Measurements from ENCODE around the gene SLC49A3. TPM values are rescaled to one million over a fixed set of nuclear protein-coding genes. Genes with fewer than 3 reads are reported as not detected.

Gene SLC49A3
- polyA plus RNA-seq, 1 donor (not counting 4 experiments of a cell fraction or from before 2014, with no cell fraction given): 0.04 TPM

DNA sequence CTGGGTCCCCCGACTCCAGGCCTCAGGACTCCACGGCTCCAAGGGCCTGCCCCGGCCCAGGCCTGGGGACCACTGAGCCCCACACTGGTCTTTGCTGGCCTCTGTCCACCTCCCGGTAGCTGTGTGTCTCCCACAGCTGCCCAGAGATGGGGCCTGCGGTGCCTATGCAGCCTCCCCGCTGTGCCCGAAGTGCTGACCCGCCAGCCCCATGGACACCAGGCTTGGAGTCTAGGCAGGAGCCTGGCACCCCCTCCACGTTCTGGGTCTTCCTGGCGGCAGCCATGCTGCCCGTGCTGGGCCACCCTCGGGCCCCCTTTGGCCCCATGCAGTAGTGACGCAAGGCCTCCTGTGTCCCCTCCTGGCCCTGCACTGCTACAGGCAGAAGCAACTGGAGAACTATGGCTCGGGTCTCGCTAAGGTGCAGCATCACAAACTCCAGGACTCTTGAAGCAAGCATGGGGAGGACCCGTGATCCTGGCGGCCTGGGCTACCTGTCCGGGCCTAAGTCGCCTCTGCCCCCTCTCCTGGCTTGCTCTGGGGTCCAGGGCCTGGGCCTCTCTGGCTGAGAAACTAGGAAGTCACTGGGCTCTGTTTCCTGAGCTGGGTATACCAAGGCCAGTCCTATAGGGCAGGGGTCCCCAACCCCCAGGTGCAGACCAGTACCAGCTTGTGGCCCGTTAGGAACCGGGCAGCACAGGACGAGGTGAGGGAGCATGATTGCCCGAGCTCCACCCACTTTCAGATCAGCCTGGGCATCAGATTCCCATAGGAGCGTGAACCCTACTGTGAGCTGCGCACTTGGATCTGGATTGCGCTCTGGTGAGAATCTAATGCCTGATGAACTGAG, 13.7 kb downstream of the SLC49A3 start:
- H3K79me2 ChIP-seq (ENCODE audit: control insufficient read depth, insufficient read depth, low read length): peaks cover 21% of the 10 kb centered on the region
- no peak for TF ChIP-seq EZH2 (IDR thresholded peaks at IDR 0.05; ENCODE audit: low read length)
- TF ChIP-seq, protein P1, sequence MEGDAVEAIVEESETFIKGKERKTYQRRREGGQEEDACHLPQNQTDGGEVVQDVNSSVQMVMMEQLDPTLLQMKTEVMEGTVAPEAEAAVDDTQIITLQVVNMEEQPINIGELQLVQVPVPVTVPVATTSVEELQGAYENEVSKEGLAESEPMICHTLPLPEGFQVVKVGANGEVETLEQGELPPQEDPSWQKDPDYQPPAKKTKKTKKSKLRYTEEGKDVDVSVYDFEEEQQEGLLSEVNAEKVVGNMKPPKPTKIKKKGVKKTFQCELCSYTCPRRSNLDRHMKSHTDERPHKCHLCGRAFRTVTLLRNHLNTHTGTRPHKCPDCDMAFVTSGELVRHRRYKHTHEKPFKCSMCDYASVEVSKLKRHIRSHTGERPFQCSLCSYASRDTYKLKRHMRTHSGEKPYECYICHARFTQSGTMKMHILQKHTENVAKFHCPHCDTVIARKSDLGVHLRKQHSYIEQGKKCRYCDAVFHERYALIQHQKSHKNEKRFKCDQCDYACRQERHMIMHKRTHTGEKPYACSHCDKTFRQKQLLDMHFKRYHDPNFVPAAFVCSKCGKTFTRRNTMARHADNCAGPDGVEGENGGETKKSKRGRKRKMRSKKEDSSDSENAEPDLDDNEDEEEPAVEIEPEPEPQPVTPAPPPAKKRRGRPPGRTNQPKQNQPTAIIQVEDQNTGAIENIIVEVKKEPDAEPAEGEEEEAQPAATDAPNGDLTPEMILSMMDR (optimal IDR thresholded peaks at IDR 0.05 in 1 of 3, IDR thresholded peaks at IDR 0.05 in 1 of 3, conservative IDR thresholded peaks at IDR 0.05 in 1 of 3; ENCODE audit: extremely low read depth in 1 of 3, insufficient read depth in 2 of 3, low read length in 3 of 3): no peak
- peaks cover 12 to 16% of the 10 kb centered on the region in 2 experiments for H3K36me3 ChIP-seq (ENCODE audit: control insufficient read depth in 2 of 2, extremely low read depth in 1 of 2, insufficient read depth in 2 of 2, low read length in 2 of 2)
- no peaks in the 10 kb centered on the region for H3K9me3 ChIP-seq (ENCODE audit: control insufficient read depth, low read depth, low read length)
- H3K9ac ChIP-seq (ENCODE audit: control insufficient read depth, extremely low read depth, insufficient read depth, low read length): peak overlapping the region; percentile 98
- H3K4me3 ChIP-seq (ENCODE audit: control insufficient read depth in 2 of 3, extremely low read depth in 1 of 3, insufficient read depth in 2 of 3, low read depth in 1 of 3, low read length in 3 of 3): peak overlapping the region; percentile 83 to 94 (median 86)
- H3K9me1 ChIP-seq (ENCODE audit: control insufficient read depth, extremely low read depth, insufficient read depth, low read length): no peaks in the 10 kb centered on the region
- dilution Hi-C loops (cut with MboI; ENCODE audit: extremely low pct_ligation_motif_present, low sequenced_read_pairs): no loop called here
- DNase-seq (ENCODE audit: low read depth, low spot score) (no peak), FAIRE-seq (no peak)
- peak overlapping the region; percentile 91 for H3K4me2 ChIP-seq (ENCODE audit: control insufficient read depth, extremely low read depth, insufficient read depth, low read depth, low read length)
- H4K20me1 ChIP-seq (ENCODE audit: control insufficient read depth, extremely low read depth, insufficient read depth, low read length): no peaks in the 10 kb centered on the region
- no peak overlapping the region for H2AFZ ChIP-seq (ENCODE audit: control insufficient read depth, low read length)
- H3K4me1 ChIP-seq (ENCODE audit: control insufficient read depth, extremely low read depth, insufficient read depth, low read length): peaks cover 29% of the 10 kb centered on the region
- H3K27ac ChIP-seq (ENCODE audit: control insufficient read depth, insufficient read depth, low read length): peak overlapping the region; percentile 95
- H3K27me3 ChIP-seq (ENCODE audit: control insufficient read depth, extremely low read depth, insufficient read depth, low read length): no peaks in the 10 kb centered on the region

DNA sequence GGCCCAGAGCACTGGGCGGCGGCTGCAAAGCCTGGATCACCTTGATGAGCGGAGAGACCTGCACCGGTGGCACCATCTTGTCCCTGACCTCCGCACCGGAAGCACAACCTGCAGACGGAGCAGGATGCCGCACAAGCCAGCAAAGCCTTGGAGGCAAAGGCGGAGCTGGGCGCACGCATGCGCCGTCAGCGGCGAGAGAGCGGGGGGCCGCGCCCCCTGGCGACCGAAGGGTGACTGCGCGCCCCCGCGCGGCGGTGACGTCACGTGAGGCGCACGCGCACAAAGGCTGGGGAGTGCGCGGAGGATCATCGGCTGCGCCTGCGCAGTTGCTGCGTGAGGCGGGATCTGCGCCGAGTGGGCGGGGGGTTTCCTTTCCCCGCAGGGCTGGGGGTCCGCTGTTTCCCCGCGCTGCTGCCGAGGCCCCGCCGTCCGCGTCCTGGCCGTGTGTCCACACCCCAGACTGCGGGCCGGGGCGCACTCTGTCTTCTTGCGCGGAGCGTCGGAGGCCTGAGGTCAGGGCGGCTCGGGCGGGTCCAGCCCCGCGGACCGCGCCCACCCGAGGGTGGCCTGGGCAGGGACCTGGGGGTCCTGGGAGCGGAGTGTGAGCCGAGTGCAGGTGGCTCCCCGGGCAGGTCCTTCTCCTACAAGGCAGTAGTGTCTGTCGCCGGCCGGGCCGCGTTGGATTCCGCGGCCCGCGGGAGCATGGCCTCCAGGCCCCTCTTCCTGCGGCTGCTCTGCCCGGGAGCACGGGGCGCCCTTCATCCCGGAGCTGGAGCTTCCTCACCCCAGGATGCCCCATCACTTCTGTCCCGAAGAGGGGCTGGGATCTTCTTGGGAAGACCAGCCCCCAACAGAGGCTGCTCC, 14.5 kb downstream of the SLC49A3 start, which contains the start of the genes ATP5ME and MYL5:
Gene ATP5ME, minus strand, starts transcription at position 105 of the 864 bp plus-strand sequence. Its CDS starts 29 bp downstream, at position 76.
Gene MYL5, plus strand, starts transcription at position 371 of the 864 bp plus-strand sequence. CDS start 3,485 bp downstream, outside the sequence.
- Histone ChIP-seq H3K9ac (ENCODE audit: control insufficient read depth, extremely low read depth, insufficient read depth, low read length) (peak within 1 kb of the TSS; percentile 98), H3K27ac (ENCODE audit: control insufficient read depth, insufficient read depth, low read length) (peak within 1 kb of the TSS; percentile 95), H3K79me2 (ENCODE audit: control insufficient read depth, insufficient read depth, low read length) (peaks cover 21% of the 10 kb centered on the region), H2AFZ (ENCODE audit: control insufficient read depth, low read length) (peak within 1 kb of the TSS; percentile 68), H3K36me3 (ENCODE audit: control insufficient read depth in 2 of 2, extremely low read depth in 1 of 2, insufficient read depth in 2 of 2, low read length in 2 of 2) (peaks cover 12 to 16% of the 10 kb centered on the region in 2 experiments), H3K27me3 (ENCODE audit: control insufficient read depth, extremely low read depth, insufficient read depth, low read length) (no peaks in the 10 kb centered on the region), H3K9me1 (ENCODE audit: control insufficient read depth, extremely low read depth, insufficient read depth, low read length) (no peaks in the 10 kb centered on the region), H4K20me1 (ENCODE audit: control insufficient read depth, extremely low read depth, insufficient read depth, low read length) (no peaks in the 10 kb centered on the region), H3K9me3 (ENCODE audit: control insufficient read depth, low read depth, low read length) (no peaks in the 10 kb centered on the region), H3K4me3 (ENCODE audit: control insufficient read depth in 2 of 3, extremely low read depth in 1 of 3, insufficient read depth in 2 of 3, low read depth in 1 of 3, low read length in 3 of 3) (peak within 1 kb of the TSS; percentile 91 to 95 (median 94)), H3K4me2 (ENCODE audit: control insufficient read depth, extremely low read depth, insufficient read depth, low read depth, low read length) (peak within 1 kb of the TSS; percentile 98), H3K4me1 (ENCODE audit: control insufficient read depth, extremely low read depth, insufficient read depth, low read length) (peaks cover 29% of the 10 kb centered on the region)
- peak; percentile 82 for DNase-seq (ENCODE audit: low read depth, low spot score)
- TF ChIP-seq, protein P1 (optimal IDR thresholded peaks at IDR 0.05 in 1 of 3, IDR thresholded peaks at IDR 0.05 in 1 of 3, conservative IDR thresholded peaks at IDR 0.05 in 1 of 3; ENCODE audit: extremely low read depth in 1 of 3, insufficient read depth in 2 of 3, low read length in 3 of 3): peak in 2 of 3 experiments; percentile 93 to 97
- TF ChIP-seq EZH2 (IDR thresholded peaks at IDR 0.05; ENCODE audit: low read length): no peak
- dilution Hi-C loops (cut with MboI; ENCODE audit: extremely low pct_ligation_motif_present, low sequenced_read_pairs): no loop called here
- FAIRE-seq: peak; percentile 73
